Mucosa of descending colon (tissue), 3 donors: ENCODE data around the gene KDM4C. TPM values are rescaled to one million over a fixed set of nuclear protein-coding genes. Genes with fewer than 3 reads are reported as not detected.

Experiments
- ATAC-seq: fragments of 200-7000 bp; cut with Tn5 transposase; one replicate; pipeline ENCODE4 v1.9.1; 2020; ENCODE audit warnings: mild to moderate bottlenecking, moderate library complexity
- DNase-seq, 3 donors: peaks; one replicate each; pipeline ENCODE4 v3.0.0-alpha.2; 2020
- H3K36me3 ChIP-seq: fragments of 200-600 bp; one replicate; pipeline ENCODE4 v1.8.0; 2021; ENCODE audit warnings: low read depth, mild to moderate bottlenecking
- H3K4me1 ChIP-seq: fragments of 200-600 bp; one replicate; pipeline ENCODE4 v1.8.0; 2021; ENCODE audit warnings: low read depth, mild to moderate bottlenecking
- H3K4me3 ChIP-seq: fragments of 200-600 bp; one replicate; pipeline ENCODE4 v1.8.0; 2021; ENCODE audit warnings: mild to moderate bottlenecking
- H3K9me3 ChIP-seq: fragments of 200-600 bp; one replicate; pipeline ENCODE4 v1.8.0; 2021; ENCODE audit warnings: mild to moderate bottlenecking
- CTCF ChIP-seq: fragments of 200-600 bp; IDR thresholded peaks from one replicate; pipeline ENCODE4 v1.8.0; 2022; ENCODE audit warnings: antibody characterized with exemption, mild to moderate bottlenecking
- intact Hi-C, 2 donors: fragments of 100-400 bp; cut with DNase I in 1 of 2; cut with micrococcal nuclease in 1 of 2; formaldehyde crosslinking; loops; one replicate each; pipeline versions ENCODE4 v1.11.0 to v1.11.1; 2022; cut with DNase I, micrococcal nuclease
- total RNA-seq, 3 donors: library from RNA; stranded (reverse); fragmentation: NEBNext Ultra II Directional in 2 of 3; extraction: Animal tissue kit (Norgen Biotek cat#: 25700) in 2 of 3; gene quantifications; one replicate each; pipeline versions ENCODE4 v1.2.1 to v1.2.4, GENCODE V29; 2021 to 2023
- donor health status: DM: no; HTN: no; CAD: no; lungs with moderate emphysema.
- donor health status: DM: no; HTN: no; CAD: no.
- donor health status: DM: no; HTN: yes; CAD: no.

Gene KDM4C
- total RNA-seq, 3 donors from 2014 or later: 44.6 to 74.9 (median 50.9) TPM

- Histone ChIP-seq H3K4me1 (no peaks in the 10 kb centered on the region), H3K36me3 (no peaks in the 10 kb centered on the region), H3K9me3 (no peaks in the 10 kb centered on the region), H3K4me3 (no peak overlapping the region)
- intact Hi-C loops: no loop called here
- TF ChIP-seq CTCF: no peak
- no peak for DNase-seq
- ATAC-seq: no peak
Measured at GRCh38 chr9:7055171-7055903, 297.6 kb downstream of the KDM4C start.

DNA sequence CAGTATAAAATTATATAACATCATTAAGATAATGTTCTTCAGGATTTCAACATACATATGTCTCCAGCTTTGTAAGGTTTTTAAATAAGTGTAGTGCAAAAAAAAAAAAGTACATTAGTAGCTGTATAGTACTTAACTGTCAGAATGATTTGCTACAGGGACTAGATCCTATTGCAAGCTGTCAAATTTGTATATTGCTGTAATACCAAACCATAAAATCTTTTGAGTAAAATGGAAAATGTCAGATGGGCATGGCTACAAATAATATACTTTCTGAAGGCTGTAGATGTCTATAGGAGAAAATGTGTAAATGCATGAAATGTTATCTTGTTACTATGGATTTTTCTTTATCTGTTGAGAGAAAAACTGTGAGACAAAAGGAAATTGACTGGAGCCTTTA lies 298.5 kb downstream of the KDM4C start:
- ATAC-seq (no peak), DNase-seq (no peak)
- Histone ChIP-seq H3K4me3 (no peak overlapping the region), H3K36me3 (no peaks in the 10 kb centered on the region), H3K4me1 (no peaks in the 10 kb centered on the region), H3K9me3 (no peaks in the 10 kb centered on the region)
- TF ChIP-seq CTCF: no peak
- intact Hi-C loops: no loop called here

GRCh38 chr9:7058473-7058872 lies 300.7 kb downstream of the KDM4C start:
- no peak for TF ChIP-seq CTCF
- no peaks in the 10 kb centered on the region for H3K36me3 ChIP-seq
- no peak overlapping the region for H3K4me3 ChIP-seq
- H3K9me3 ChIP-seq: no peaks in the 10 kb centered on the region
- intact Hi-C loops: no loop called here
- ATAC-seq (no peak), DNase-seq (no peak)
- H3K4me1 ChIP-seq: no peaks in the 10 kb centered on the region

DNA sequence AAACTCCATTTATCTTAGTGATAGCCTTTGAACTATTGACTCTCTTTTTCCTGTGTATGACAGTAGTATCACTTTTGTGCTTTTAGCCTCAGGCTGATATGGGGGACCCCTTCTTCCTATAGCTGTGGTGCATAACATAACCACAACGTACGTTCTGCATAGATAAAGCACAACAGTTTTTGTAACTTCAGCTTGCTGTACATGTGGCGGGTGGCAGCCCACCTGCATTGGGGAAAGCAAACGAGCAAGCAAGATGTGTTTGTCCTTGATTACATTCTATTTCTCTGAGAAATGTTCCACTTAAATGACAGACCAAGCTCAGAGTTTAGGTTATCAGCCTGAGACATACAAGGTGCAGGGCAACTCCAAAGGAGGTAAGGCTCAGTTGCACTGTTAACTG lies 309.4 kb downstream of the KDM4C start:
- no peak for TF ChIP-seq CTCF
- no peak for ATAC-seq
- intact Hi-C loops: no loop called here
- no peaks in the 10 kb centered on the region for H3K9me3 ChIP-seq
- H3K4me1 ChIP-seq: no peaks in the 10 kb centered on the region
- no peak overlapping the region for H3K4me3 ChIP-seq
- no peak for DNase-seq
- H3K36me3 ChIP-seq: no peaks in the 10 kb centered on the region

GRCh38 chr9:7071916-7072315 lies 314.1 kb downstream of the KDM4C start:
- H3K4me3 ChIP-seq: no peak overlapping the region
- ATAC-seq (no peak), DNase-seq (no peak)
- no peaks in the 10 kb centered on the region for H3K4me1 ChIP-seq
- intact Hi-C loops: no loop called here
- no peak for TF ChIP-seq CTCF
- H3K36me3 ChIP-seq: no peaks in the 10 kb centered on the region
- no peaks in the 10 kb centered on the region for H3K9me3 ChIP-seq

- intact Hi-C loops: no loop called here
- DNase-seq (no peak), ATAC-seq (no peak)
- no peak overlapping the region for H3K4me3 ChIP-seq
- no peaks in the 10 kb centered on the region for H3K9me3 ChIP-seq
- no peaks in the 10 kb centered on the region for H3K36me3 ChIP-seq
- TF ChIP-seq CTCF: no peak
- no peaks in the 10 kb centered on the region for H3K4me1 ChIP-seq
Measured at GRCh38 chr9:7073706-7074105, 315.9 kb downstream of the KDM4C start.
